ENCODE data around the gene USP13. TPM values are rescaled to one million over a fixed set of nuclear protein-coding genes. Genes with fewer than 3 reads are reported as not detected.

Gene USP13
- total RNA-seq, 2 donors from 2014 or later: 12.1 to 13.6 TPM

- DNase-seq (ENCODE audit: low spot score): no peak
- intact Hi-C loops (cut with DNase I): no loop called here
These were observed 70.8 kb downstream of the USP13 start for GRCh38 chr3:179723617-179724016.

DNA sequence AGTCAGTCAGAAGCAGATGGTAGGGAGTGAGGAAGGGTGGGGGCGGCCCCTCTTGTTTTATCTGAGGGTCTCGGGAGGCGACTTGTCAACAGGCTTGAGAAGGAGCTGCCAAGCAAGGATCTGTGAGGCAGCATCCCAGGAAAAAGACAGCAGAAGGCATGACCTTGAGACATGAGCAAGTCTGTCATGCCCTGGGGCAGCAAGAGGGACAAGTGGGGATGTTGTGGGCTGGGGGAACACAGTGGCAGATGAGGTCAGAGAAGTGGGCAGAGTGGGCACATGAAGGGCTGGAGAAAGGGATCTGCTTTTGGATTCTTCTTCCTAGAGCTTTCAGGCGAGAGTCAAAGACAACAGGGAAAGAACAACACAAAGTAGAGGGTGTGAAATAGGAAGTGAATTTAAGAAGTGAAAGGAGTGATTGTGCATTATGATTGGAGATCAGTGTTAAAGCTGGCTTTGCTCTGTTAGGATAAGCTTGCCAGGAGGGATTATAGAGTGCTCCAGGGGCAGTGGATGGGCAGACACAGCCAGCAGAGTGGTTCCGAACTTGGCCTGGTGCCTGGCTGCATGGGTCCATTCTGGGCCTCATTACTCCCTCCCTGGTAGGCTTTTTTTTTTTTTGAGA lies 73.3 kb downstream of the USP13 start:
- intact Hi-C loops (cut with DNase I): no loop called here

GRCh38 chr3:179729086-179729485 lies 76.2 kb downstream of the USP13 start:
- no peak for DNase-seq (ENCODE audit: low spot score)
- intact Hi-C loops (cut with DNase I): no loop called here

More for the DNA sequence above, 73.3 kb downstream of the USP13 start:
- no peak for DNase-seq (ENCODE audit: low spot score)

DNA sequence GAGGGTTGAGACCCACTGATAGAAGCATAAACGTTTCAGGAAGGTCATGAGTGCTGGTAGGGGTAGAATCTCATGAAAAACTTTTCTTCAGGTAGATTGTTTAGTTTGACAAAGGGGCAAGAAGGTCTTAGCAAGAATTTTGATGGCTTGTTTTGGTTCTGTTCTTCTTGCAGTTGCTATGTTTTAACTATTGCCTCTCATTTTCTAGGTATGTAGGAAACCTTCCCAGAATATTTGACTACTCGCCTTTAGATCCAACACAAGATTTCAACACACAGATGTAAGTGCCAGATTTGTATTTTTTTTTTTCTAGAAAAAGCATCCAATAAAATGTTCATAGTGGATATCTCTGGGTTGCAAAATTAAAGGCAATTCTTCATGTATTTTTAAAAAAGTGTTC lies 77.1 kb downstream of the USP13 start:
- DNase-seq (ENCODE audit: low spot score): no peak
- intact Hi-C loops (cut with DNase I): no loop called here

DNA sequence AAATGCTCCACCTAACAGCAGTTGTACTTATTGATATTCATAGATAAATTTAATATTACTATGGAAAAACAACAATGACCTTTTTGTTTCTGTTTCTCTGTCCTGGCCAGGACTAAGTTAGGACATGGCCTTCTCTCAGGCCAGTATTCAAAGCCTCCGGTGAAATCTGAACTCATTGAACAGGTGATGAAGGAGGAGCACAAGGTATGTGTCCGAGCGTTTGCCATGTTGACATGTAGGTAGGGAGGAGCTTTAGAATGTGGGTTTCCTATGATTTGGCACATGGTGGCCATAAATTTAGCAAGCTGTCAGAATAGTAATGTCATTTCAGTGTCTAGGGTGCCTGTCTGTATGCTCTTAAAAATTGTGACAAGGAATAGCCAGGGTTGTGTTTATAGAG lies 77.7 kb downstream of the USP13 start:
- intact Hi-C loops (cut with DNase I): no loop called here
- DNase-seq (ENCODE audit: low spot score): no peak

DNA sequence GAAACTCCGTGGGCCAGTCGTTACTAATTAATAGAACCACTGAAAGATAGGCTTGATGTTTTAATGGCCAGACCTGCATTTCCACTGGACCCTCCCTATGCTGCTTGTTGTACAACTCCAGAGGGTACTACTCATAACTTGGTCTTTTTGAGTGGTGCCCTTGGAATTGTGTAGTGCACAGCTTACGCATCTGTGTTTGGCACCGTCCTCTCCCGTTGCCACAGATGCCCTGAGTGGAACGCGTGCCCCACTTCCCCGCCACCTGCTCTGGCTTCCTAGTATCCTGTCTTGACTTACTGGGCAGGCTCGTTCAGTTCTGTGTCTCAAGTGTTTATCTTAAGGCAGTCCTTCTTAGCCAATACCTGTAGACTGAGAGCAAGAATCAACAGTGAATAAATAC lies 78.7 kb downstream of the USP13 start:
- intact Hi-C loops (cut with DNase I): no loop called here
- no peak for DNase-seq (ENCODE audit: low spot score)

GRCh38 chr3:179732661-179733348 lies 80.0 kb downstream of the USP13 start:
- intact Hi-C loops (cut with DNase I): no loop called here
- DNase-seq (ENCODE audit: low spot score): no peak

- intact Hi-C loops (cut with DNase I): no loop called here
- DNase-seq (ENCODE audit: low spot score): no peak
These were observed 81.0 kb downstream of the USP13 start for GRCh38 chr3:179733797-179734196.

- intact Hi-C loops (cut with DNase I): no loop called here
- DNase-seq (ENCODE audit: low spot score): no peak
These were observed 81.8 kb downstream of the USP13 start for GRCh38 chr3:179734497-179735281.

- DNase-seq (ENCODE audit: low spot score): no peak
- intact Hi-C loops (cut with DNase I): no loop called here
These were observed 82.5 kb downstream of the USP13 start for GRCh38 chr3:179735321-179735720.

- intact Hi-C loops (cut with DNase I): no loop called here
- no peak for DNase-seq (ENCODE audit: low spot score)
These were observed 86.2 kb downstream of the USP13 start for GRCh38 chr3:179738998-179739397.

- no peak for DNase-seq (ENCODE audit: low spot score)
- intact Hi-C loops (cut with DNase I): no loop called here
These were observed 87.2 kb downstream of the USP13 start for GRCh38 chr3:179739816-179740594.

DNA sequence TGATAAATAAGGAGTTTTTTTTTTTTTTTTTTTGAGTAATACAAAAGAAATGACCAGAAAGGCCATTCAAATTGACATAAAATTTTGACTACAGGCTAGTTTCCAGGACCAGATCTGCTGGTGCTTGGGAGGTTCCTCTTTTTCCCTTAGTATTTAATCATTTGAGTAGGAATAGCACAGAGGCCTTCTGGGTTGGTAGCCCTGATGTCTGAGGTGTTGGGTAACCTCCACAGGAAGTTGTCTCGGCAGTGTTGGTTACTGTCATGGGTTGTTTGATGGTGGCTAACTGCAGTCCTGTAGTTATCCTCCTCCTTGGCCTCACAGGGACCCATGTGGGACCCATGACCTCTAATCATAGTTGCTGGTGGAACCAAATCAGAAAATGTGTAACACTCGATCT lies 91.1 kb downstream of the USP13 start:
- DNase-seq (ENCODE audit: low spot score): no peak
- intact Hi-C loops (cut with DNase I): no loop called here

DNA sequence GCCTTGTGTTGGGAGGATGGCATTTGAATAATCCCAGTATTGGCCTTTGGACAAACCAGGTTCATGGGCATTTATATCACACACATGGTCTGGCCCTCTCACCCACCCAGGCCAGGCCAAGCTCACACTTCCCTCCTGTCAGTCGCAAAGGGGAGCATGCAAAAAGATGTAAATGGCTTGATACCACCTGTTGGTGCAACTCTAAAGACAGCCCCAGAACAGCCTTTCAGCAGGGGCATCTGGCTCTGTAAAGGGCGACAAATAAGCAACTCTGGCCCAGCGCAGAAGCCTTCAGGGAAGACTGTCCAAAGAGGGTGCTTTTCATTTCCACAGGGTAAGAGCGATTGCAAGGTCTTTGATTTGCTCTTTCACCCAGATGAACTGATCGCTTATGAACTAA lies 91.8 kb downstream of the USP13 start:
- no peak for DNase-seq (ENCODE audit: low spot score)
- intact Hi-C loops (cut with DNase I): no loop called here

- intact Hi-C loops (cut with DNase I): no loop called here
- DNase-seq (ENCODE audit: low spot score): no peak
These were observed 92.2 kb downstream of the USP13 start for GRCh38 chr3:179745079-179745478.

GRCh38 chr3:179745716-179746115 lies 92.9 kb downstream of the USP13 start:
- intact Hi-C loops (cut with DNase I): no loop called here
- no peak for DNase-seq (ENCODE audit: low spot score)

GRCh38 chr3:179750720-179751328 lies 98.0 kb downstream of the USP13 start:
- intact Hi-C loops (cut with DNase I): no loop called here

GRCh38 chr3:179760944-179761343 lies 108.1 kb downstream of the USP13 start:
- intact Hi-C loops (cut with DNase I): no loop called here
- DNase-seq (ENCODE audit: low spot score): no peak

More at GRCh38 chr3:179750720-179751328, 98.0 kb downstream of the USP13 start:
- DNase-seq (ENCODE audit: low spot score): no peak

DNA sequence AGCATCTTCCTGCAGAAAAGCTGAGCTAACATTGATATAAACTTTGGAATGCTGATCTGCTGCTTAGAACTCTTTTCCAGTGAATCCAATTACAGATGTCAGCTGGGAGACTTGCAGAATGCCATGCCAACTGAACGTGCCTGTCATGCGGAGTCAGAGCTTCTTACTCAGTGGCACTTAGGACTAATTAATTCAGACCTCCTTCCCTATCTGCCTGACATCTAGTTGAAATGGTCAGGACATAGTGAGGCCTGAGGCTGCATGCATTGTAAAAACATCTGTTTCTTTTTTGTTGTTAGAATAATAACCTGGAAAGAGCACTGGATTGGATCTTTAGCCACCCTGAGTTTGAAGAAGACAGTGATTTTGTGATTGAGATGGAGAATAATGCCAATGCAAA lies 112.6 kb downstream of the USP13 start:
- intact Hi-C loops (cut with DNase I): no loop called here
- DNase-seq (ENCODE audit: low spot score): no peak
